ENCODE measurements around the gene PAQR7.

The PAQR7 gene

DNA sequence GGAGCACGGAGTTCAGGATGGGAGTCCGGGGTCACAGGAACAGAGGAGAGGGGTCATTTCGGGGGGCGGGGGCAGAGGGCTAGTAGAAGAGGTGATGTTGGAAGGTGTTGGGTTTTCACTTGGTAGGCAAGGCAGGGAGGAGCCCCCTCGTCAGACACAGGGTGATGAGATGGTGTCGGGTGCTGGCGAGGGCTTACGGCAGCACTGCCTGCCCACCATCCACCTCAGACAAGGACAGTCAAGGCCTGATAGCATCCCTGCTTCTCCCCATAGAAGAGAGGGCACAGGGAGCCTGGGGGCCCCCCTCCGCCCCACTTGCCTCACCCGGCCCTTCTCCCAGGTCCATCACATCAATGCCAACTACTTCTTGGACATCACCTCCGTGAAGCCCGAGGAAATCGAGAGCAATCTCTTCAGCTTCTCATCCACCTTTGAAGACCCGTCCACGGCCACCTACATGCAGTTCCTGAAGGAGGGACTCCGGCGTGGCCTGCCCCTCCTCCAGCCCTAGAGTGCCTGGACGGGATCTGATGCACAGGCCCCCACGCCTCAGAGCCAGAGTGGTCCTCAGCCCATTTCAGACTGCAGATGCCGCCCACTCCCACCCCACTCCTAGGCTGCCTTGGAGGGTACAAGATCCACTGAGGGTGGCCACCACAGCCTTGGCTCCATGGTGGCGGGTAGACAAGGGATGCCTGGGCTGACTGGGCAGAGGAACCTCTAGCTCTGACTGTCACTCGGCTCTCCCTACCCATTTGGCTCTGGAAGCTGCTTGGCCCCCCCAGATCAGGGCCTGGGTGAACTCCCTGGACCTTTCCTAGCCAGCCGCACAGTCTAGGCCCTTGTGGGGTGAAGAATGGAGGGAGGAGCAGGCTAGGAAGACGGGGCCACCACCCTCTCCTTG, 60.0 kb downstream of the PAQR7 start:
- DNase-seq (ENCODE audit: low read depth), result no peak

- DNase-seq (ENCODE audit: low read depth), result no peak
These were observed 60.9 kb downstream of the PAQR7 start for GRCh38 chr1:25814549-25815087.

GRCh38 chr1:25813734-25814471, 61.6 kb downstream of the PAQR7 start:
- no peak for DNase-seq (ENCODE audit: low read depth)

DNA sequence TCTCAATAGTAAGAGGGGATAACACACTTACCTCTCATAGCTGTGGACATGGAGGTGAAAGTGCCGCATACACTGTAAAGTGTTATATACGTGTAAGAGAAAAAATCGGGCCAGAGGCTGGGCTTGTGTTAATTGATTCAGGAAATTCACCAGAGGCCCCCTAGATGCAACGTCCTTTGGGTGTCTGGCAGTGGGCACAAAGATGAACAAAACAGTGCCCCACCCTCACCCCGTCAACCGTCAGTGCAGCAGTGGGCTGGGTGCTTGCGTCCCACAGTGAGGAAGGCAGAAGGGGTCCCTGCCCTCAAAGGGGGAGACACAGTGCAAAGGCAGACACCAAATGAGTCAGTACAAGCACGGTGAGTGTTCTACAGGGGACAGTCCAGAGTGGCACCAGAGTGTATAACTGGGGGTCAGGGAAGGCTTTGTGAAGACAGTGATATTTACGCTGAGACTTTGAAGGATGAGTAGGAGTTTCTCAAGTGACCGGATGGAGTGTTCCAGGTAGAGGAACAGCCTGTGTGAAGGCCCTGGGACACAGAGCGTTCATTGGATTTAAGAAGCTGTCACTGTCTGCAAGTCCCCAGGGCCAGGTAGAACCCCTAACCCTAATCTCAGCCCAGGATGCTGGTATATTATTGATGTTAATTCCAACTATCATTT, 62.3 kb downstream of the PAQR7 start:
- DNase-seq (ENCODE audit: low read depth), result no peak

Data from stromal cell of bone marrow (primary cell).